Panc1 (cell line): ENCODE results near the gene PIWIL1.

Experiments
- POLR2AphosphoS5 ChIP-seq: IDR thresholded peaks from 2 replicates; pipeline ENCODE4 v1.6.1; 2012; ENCODE audit warnings: mild to moderate bottlenecking, low read depth, low read length, moderate library complexity
- TF ChIP-seq, protein P1 (sequence below): fragments of 450-650 bp; IDR thresholded peaks from 2 replicates; pipeline ENCODE4 v1.5.1; 2017; ENCODE audit warnings: mild to moderate bottlenecking

DNA sequence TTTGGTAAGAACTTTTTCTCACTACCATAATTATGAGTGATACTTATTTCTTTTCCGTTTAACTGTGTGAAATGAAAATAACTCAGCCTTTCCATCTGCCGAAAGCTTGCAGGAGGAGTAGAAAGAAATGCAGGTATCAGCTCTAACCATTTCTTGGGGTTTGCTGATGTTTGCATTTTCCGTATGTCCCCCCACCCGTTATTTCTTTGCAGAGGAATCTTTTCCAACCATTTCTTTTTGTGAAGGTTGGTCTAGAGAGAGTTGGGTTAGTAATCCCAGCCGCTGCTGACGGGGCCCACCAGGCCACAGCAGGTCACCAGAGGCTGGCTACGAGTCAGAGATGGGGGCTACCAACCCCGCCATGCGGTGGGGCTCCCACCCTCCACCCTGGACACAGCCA is 7.0 kb upstream of the PIWIL1 start:
- TF ChIP-seq, protein P1, sequence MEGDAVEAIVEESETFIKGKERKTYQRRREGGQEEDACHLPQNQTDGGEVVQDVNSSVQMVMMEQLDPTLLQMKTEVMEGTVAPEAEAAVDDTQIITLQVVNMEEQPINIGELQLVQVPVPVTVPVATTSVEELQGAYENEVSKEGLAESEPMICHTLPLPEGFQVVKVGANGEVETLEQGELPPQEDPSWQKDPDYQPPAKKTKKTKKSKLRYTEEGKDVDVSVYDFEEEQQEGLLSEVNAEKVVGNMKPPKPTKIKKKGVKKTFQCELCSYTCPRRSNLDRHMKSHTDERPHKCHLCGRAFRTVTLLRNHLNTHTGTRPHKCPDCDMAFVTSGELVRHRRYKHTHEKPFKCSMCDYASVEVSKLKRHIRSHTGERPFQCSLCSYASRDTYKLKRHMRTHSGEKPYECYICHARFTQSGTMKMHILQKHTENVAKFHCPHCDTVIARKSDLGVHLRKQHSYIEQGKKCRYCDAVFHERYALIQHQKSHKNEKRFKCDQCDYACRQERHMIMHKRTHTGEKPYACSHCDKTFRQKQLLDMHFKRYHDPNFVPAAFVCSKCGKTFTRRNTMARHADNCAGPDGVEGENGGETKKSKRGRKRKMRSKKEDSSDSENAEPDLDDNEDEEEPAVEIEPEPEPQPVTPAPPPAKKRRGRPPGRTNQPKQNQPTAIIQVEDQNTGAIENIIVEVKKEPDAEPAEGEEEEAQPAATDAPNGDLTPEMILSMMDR: no peak
- TF ChIP-seq POLR2AphosphoS5: no peak
